H9 (cell line): ENCODE measurements around the gene SHPK. TPM values are rescaled to one million over a fixed set of nuclear protein-coding genes. Genes with fewer than 3 reads are reported as not detected.

ENCODE experiments used
- DNase-seq: peaks from one replicate; pipeline ENCODE4 v3.0.0-alpha.2; 2017
- H2AFZ ChIP-seq: one replicate; pipeline ENCODE4 v1.6.1; 2013; ENCODE audit warnings: mild to moderate bottlenecking, low read length, control low read depth, moderate library complexity
- H2AK5ac ChIP-seq: 2 replicates; pipeline ENCODE4 v1.6.1; 2013; ENCODE audit warnings: low read length, control low read depth, mixed read lengths; ENCODE audit not compliant: insufficient read length
- H2BK120ac ChIP-seq: one replicate; pipeline ENCODE4 v1.6.1; 2013; ENCODE audit warnings: low read depth, mild to moderate bottlenecking, low read length, control low read depth, inconsistent platforms; ENCODE audit not compliant: poor library complexity, severe bottlenecking
- H2BK12ac ChIP-seq: 2 replicates; pipeline ENCODE4 v1.6.1; 2013; ENCODE audit warnings: low read length, control low read depth, mixed read lengths, low read depth; ENCODE audit not compliant: insufficient read length
- H2BK15ac ChIP-seq: 2 replicates; pipeline ENCODE4 v1.6.1; 2013; ENCODE audit warnings: low read depth, low read length, control low read depth
- H2BK20ac ChIP-seq: one replicate; pipeline ENCODE4 v1.6.1; 2013; ENCODE audit warnings: low read depth, mild to moderate bottlenecking, low read length, control low read depth, inconsistent platforms; ENCODE audit not compliant: poor library complexity, severe bottlenecking
- H2BK5ac ChIP-seq: 2 replicates; pipeline ENCODE4 v1.6.1; 2013; ENCODE audit warnings: low read length, control low read depth, mixed read lengths; ENCODE audit not compliant: insufficient read length
- H3K14ac ChIP-seq: 2 replicates; pipeline ENCODE4 v1.6.1; 2013; ENCODE audit warnings: low read length, control low read depth; ENCODE audit not compliant: insufficient read depth
- H3K18ac ChIP-seq: 2 replicates; pipeline ENCODE4 v1.6.1; 2013; ENCODE audit warnings: low read depth, mild to moderate bottlenecking, mixed read lengths, low read length, control low read depth; ENCODE audit not compliant: insufficient read length
- H3K23ac ChIP-seq: 2 replicates; pipeline ENCODE4 v1.6.1; 2013; ENCODE audit warnings: low read length, control low read depth, mixed read lengths, low read depth; ENCODE audit not compliant: insufficient read length
- H3K23me2 ChIP-seq: 2 replicates; pipeline ENCODE4 v1.6.1; 2013; ENCODE audit warnings: low read depth, mild to moderate bottlenecking, mixed read lengths, low read length, control low read depth; ENCODE audit not compliant: insufficient read length, poor library complexity, severe bottlenecking
- H3K27ac ChIP-seq: 2 replicates; pipeline ENCODE4 v1.5.1; 2013; ENCODE audit warnings: low read length, control low read depth, mixed read lengths, low read depth; ENCODE audit not compliant: insufficient read length
- H3K27me3 ChIP-seq: 2 replicates; pipeline ENCODE4 v1.6.1; 2013; ENCODE audit warnings: low read length, control low read depth, inconsistent platforms; ENCODE audit not compliant: insufficient read depth
- H3K4ac ChIP-seq: 2 replicates; pipeline ENCODE4 v1.6.1; 2013; ENCODE audit warnings: low read depth, mild to moderate bottlenecking, control low read depth, inconsistent platforms, low read length, moderate library complexity
- H3K4me1 ChIP-seq: 2 replicates; pipeline ENCODE4 v1.6.1; 2013; ENCODE audit warnings: low read length, control low read depth, inconsistent platforms; ENCODE audit not compliant: insufficient read depth
- H3K4me2 ChIP-seq: 2 replicates; pipeline ENCODE4 v1.6.1; 2013; ENCODE audit warnings: low read length, control low read depth, mixed read lengths; ENCODE audit not compliant: insufficient read length, insufficient read depth
- H3K56ac ChIP-seq: 2 replicates; pipeline ENCODE4 v1.6.1; 2013; ENCODE audit warnings: low read depth, mild to moderate bottlenecking, mixed read lengths, low read length, control low read depth; ENCODE audit not compliant: insufficient read length
- H3K79me1 ChIP-seq: 2 replicates; pipeline ENCODE4 v1.6.1; 2013; ENCODE audit warnings: low read depth, mild to moderate bottlenecking, moderate library complexity, low read length, control low read depth, inconsistent platforms; ENCODE audit not compliant: insufficient read depth, poor library complexity, severe bottlenecking
- H3K79me2 ChIP-seq: 2 replicates; pipeline ENCODE4 v1.6.1; 2013; ENCODE audit warnings: low read length, control low read depth, inconsistent platforms; ENCODE audit not compliant: insufficient read depth
- H3K9ac ChIP-seq: 2 replicates; pipeline ENCODE4 v1.6.1; 2013; ENCODE audit warnings: low read length, control low read depth, mixed read lengths; ENCODE audit not compliant: insufficient read length; ENCODE audit errors: extremely low read depth
- H3K9me3 ChIP-seq: one replicate; pipeline ENCODE4 v1.6.1; 2013; ENCODE audit warnings: low read depth, low read length, inconsistent platforms; ENCODE audit not compliant: control insufficient read depth
- H3T11ph ChIP-seq: one replicate; pipeline ENCODE4 v1.6.1; 2013; ENCODE audit warnings: mild to moderate bottlenecking, low read length, control low read depth, inconsistent platforms
- H4K20me1 ChIP-seq: one replicate; pipeline ENCODE4 v1.6.1; 2013; ENCODE audit not compliant: control insufficient read depth, insufficient read length, insufficient read depth
- H4K5ac ChIP-seq: 2 replicates; pipeline ENCODE4 v1.6.1; 2013; ENCODE audit warnings: low read depth, mild to moderate bottlenecking, mixed read lengths, low read length, control low read depth; ENCODE audit not compliant: insufficient read length
- H4K8ac ChIP-seq: replicated peaks from 2 replicates; pipeline ENCODE4 v1.6.1; 2013; ENCODE audit warnings: low read length, control low read depth, mixed read lengths, low read depth; ENCODE audit not compliant: insufficient read length
- H4K91ac ChIP-seq: 2 replicates; pipeline ENCODE4 v1.6.1; 2013; ENCODE audit warnings: low read depth, mild to moderate bottlenecking, moderate library complexity, mixed read lengths, low read length, control low read depth; ENCODE audit not compliant: insufficient read length
- H3K27ac Mint-ChIP-seq, 3 experiments: 2 replicates in 2 of 3; 3 replicates in 1 of 3; pipeline ENCODE4 v1.8.0; 2020 to 2021; ENCODE audit warnings: mixed read lengths in 3 of 3, mild to moderate bottlenecking in 1 of 3, moderate library complexity in 1 of 3
- H3K27me3 Mint-ChIP-seq: 2 replicates; pipeline ENCODE4 v1.8.0; 2021; ENCODE audit warnings: low read depth, mild to moderate bottlenecking, moderate library complexity, mixed read lengths
- H3K36me3 Mint-ChIP-seq, 3 experiments: 2 replicates in 2 of 3; 3 replicates in 1 of 3; pipeline ENCODE4 v1.8.0; 2020 to 2021; ENCODE audit warnings: low read depth in 3 of 3, mixed read lengths in 3 of 3; ENCODE audit not compliant: insufficient read depth in 1 of 3
- H3K4me1 Mint-ChIP-seq, 2 experiments: 2 replicates each; pipeline ENCODE4 v1.8.0; 2020; ENCODE audit warnings: mixed read lengths in 2 of 2
- H3K4me3 Mint-ChIP-seq, 2 experiments: 2 replicates in 1 of 2; 3 replicates in 1 of 2; pipeline ENCODE4 v1.8.0; 2020 to 2021; ENCODE audit warnings: mild to moderate bottlenecking in 2 of 2, mixed read lengths in 2 of 2, moderate library complexity in 1 of 2
- H3K9me3 Mint-ChIP-seq, 2 experiments: 2 replicates in 1 of 2; 3 replicates in 1 of 2; pipeline ENCODE4 v1.8.0; 2020; ENCODE audit warnings: mild to moderate bottlenecking in 2 of 2, mixed read lengths in 2 of 2, moderate library complexity in 1 of 2
- WGBS: extraction: QIAGEN DNeasy Blood & Tissue Kit; methylation state at CpG from one replicate; pipeline ENCODE4 v1.1.7; 2013; ENCODE audit warnings: missing lambda C conversion rate, low lambda C conversion rate, mixed read lengths; ENCODE audit not compliant: insufficient read length; ENCODE audit errors: extremely low coverage; 5-methylcytosine and 5-hydroxymethylcytosine counted together
- total RNA-seq: library from RNA; stranded (reverse); gene quantifications from 2 replicates; pipeline ENCODE4 v1.2.1, GENCODE V29; 2021
- TF ChIP-seq, protein P1 (sequence below): fragments of 200-600 bp; sonication (generic); conservative IDR thresholded peaks from 3 replicates; pipeline ENCODE4 v1.8.0; 2021; ENCODE audit warnings: antibody characterized with exemption, mild to moderate bottlenecking

The SHPK gene
- total RNA-seq, 1 experiment from 2014 or later = 27.0 TPM

GRCh38 chr17:3615160-3615870, 20.7 kb downstream of the SHPK start:
- Histone ChIP-seq H4K8ac (no peak overlapping the region), H3K27ac (no peak overlapping the region), H3K9ac (no peak overlapping the region), H3K18ac (no peak overlapping the region), H3T11ph (no peak overlapping the region), H3K9me3 (no peaks in the 10 kb centered on the region), H2BK20ac (no peak overlapping the region), H2AFZ (no peak overlapping the region), H3K79me1 (no peaks in the 10 kb centered on the region), H3K79me2 (no peaks in the 10 kb centered on the region), H4K20me1 (no peaks in the 10 kb centered on the region), H3K4me1 (no peaks in the 10 kb centered on the region), H3K4ac (no peak overlapping the region), H3K14ac (no peak overlapping the region), H2BK5ac (no peak overlapping the region), H2AK5ac (no peak overlapping the region), H4K5ac (no peak overlapping the region), H2BK15ac (no peak overlapping the region), H3K56ac (no peak overlapping the region), H4K91ac (no peak overlapping the region), H3K23ac (no peak overlapping the region), H3K27me3 (no peaks in the 10 kb centered on the region), H2BK120ac (no peak overlapping the region), H2BK12ac (no peak overlapping the region), H3K4me2 (no peak overlapping the region), H3K23me2 (no peaks in the 10 kb centered on the region)
- no peaks in the 10 kb centered on the region for H3K4me1 Mint-ChIP-seq
- TF ChIP-seq, protein P1, sequence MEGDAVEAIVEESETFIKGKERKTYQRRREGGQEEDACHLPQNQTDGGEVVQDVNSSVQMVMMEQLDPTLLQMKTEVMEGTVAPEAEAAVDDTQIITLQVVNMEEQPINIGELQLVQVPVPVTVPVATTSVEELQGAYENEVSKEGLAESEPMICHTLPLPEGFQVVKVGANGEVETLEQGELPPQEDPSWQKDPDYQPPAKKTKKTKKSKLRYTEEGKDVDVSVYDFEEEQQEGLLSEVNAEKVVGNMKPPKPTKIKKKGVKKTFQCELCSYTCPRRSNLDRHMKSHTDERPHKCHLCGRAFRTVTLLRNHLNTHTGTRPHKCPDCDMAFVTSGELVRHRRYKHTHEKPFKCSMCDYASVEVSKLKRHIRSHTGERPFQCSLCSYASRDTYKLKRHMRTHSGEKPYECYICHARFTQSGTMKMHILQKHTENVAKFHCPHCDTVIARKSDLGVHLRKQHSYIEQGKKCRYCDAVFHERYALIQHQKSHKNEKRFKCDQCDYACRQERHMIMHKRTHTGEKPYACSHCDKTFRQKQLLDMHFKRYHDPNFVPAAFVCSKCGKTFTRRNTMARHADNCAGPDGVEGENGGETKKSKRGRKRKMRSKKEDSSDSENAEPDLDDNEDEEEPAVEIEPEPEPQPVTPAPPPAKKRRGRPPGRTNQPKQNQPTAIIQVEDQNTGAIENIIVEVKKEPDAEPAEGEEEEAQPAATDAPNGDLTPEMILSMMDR = no peak
- no peak for DNase-seq
- peaks cover 41 to 87% (median 71%) of the 10 kb centered on the region in 3 experiments; a peak in 6 of 7 replicates for H3K36me3 Mint-ChIP-seq
- 0 out of 7 replicates have a peak overlapping the region, but pooled peaks of 2 of the 3 experiments have one; percentile 28 to 39 for H3K27ac Mint-ChIP-seq
- no peaks in the 10 kb centered on the region for H3K27me3 Mint-ChIP-seq
- H3K4me3 Mint-ChIP-seq = no peak overlapping the region
- WGBS = no CpG with 5 or more reads among the region's 18 CpGs
- H3K9me3 Mint-ChIP-seq = no peaks in the 10 kb centered on the region
